Mesothelial cell of epicardium (in vitro differentiated cells): ENCODE data around the gene ZNF446. TPM values are rescaled to one million over a fixed set of nuclear protein-coding genes. Genes with fewer than 3 reads are reported as not detected.

Experiments
- DNase-seq, 2 experiments: peaks; one replicate each; pipeline ENCODE4 v3.0.0; 2021; ENCODE audit warnings: low spot score in 2 of 2; ENCODE audit not compliant: unreplicated experiment in 2 of 2
- H3K27ac Mint-ChIP-seq: 2 replicates; pipeline ENCODE4 v1.8.0; 2021; ENCODE audit warnings: mixed read lengths
- H3K27me3 Mint-ChIP-seq: 2 replicates; pipeline ENCODE4 v1.8.0; 2021; ENCODE audit warnings: low read depth, mixed read lengths
- H3K36me3 Mint-ChIP-seq: 2 replicates; pipeline ENCODE4 v1.8.0; 2021; ENCODE audit warnings: mixed read lengths
- H3K4me1 Mint-ChIP-seq: 2 replicates; pipeline ENCODE4 v1.8.0; 2021; ENCODE audit warnings: mixed read lengths
- H3K4me3 Mint-ChIP-seq: 2 replicates; pipeline ENCODE4 v1.8.0; 2021; ENCODE audit warnings: mild to moderate bottlenecking, moderate library complexity, mixed read lengths
- H3K9me3 Mint-ChIP-seq: 2 replicates; pipeline ENCODE4 v1.8.0; 2021; ENCODE audit warnings: mixed read lengths
- CTCF ChIP-seq: fragments of 200-600 bp; sonication (generic); IDR thresholded peaks from one replicate; pipeline ENCODE4 v1.5.0; 2021; ENCODE audit warnings: antibody characterized with exemption; ENCODE audit not compliant: unreplicated experiment
- total RNA-seq: library from RNA; stranded (reverse); gene quantifications from 3 replicates; pipeline ENCODE4 v1.2.1, GENCODE V29; 2021

The ZNF446 gene
- total RNA-seq, 1 donor from 2014 or later: 18.0 TPM

- Mint-ChIP-seq H3K27ac (no peak overlapping the region), H3K36me3 (peaks cover 14% of the 10 kb centered on the region), H3K4me3 (no peak overlapping the region), H3K9me3 (peaks cover 3% of the 10 kb centered on the region), H3K4me1 (peaks cover 17% of the 10 kb centered on the region), H3K27me3 (peaks cover 5% of the 10 kb centered on the region)
- no peak for DNase-seq
- TF ChIP-seq CTCF: no peak
Observed at GRCh38 chr19:58455306-58455705, 20.8 kb upstream of the ZNF446 start.

GRCh38 chr19:58456111-58456510 is 20.0 kb upstream of the ZNF446 start:
- peaks cover 10% of the 10 kb centered on the region for H3K4me1 Mint-ChIP-seq
- H3K36me3 Mint-ChIP-seq: peaks cover 14% of the 10 kb centered on the region
- TF ChIP-seq CTCF: no peak
- H3K27me3 Mint-ChIP-seq: peaks cover 2% of the 10 kb centered on the region
- no peak for DNase-seq
- H3K9me3 Mint-ChIP-seq: peaks cover 3% of the 10 kb centered on the region
- H3K27ac Mint-ChIP-seq: no peak overlapping the region
- no peak overlapping the region for H3K4me3 Mint-ChIP-seq

- no peak for TF ChIP-seq CTCF
- no peaks in the 10 kb centered on the region for H3K27me3 Mint-ChIP-seq
- no peak for DNase-seq
- H3K27ac Mint-ChIP-seq: no peak overlapping the region
- H3K4me1 Mint-ChIP-seq: no peaks in the 10 kb centered on the region
- H3K36me3 Mint-ChIP-seq: peaks cover 12% of the 10 kb centered on the region
- H3K4me3 Mint-ChIP-seq: no peak overlapping the region
- peaks cover 3% of the 10 kb centered on the region for H3K9me3 Mint-ChIP-seq
Observed at GRCh38 chr19:58460039-58460438, 16.1 kb upstream of the ZNF446 start.

GRCh38 chr19:58466089-58466759 is 9.9 kb upstream of the ZNF446 start:
- Mint-ChIP-seq H3K36me3 (no peaks in the 10 kb centered on the region), H3K27ac (peak overlapping the region; percentile 77), H3K4me1 (peaks cover 18% of the 10 kb centered on the region), H3K4me3 (peak overlapping the region; percentile 75), H3K27me3 (no peaks in the 10 kb centered on the region), H3K9me3 (no peaks in the 10 kb centered on the region)
- DNase-seq: no peak
- no peak for TF ChIP-seq CTCF

GRCh38 chr19:58466760-58467589 is 9.2 kb upstream of the ZNF446 start, which contains the start of gene ZNF324:
Gene ZNF324 (plus strand): TSS chr19:58467080. CDS start chr19:58469186, 2,106 bp downstream.
- H3K36me3 Mint-ChIP-seq: no peaks in the 10 kb centered on the region
- TF ChIP-seq CTCF: no peak
- peak within 1 kb of the TSS; percentile 77 for H3K27ac Mint-ChIP-seq

More at GRCh38 chr19:58466760-58467589, 9.2 kb upstream of the ZNF446 start, which contains the start of gene ZNF324:
- H3K9me3 Mint-ChIP-seq: no peaks in the 10 kb centered on the region
- peak; percentile 98 for DNase-seq
- H3K4me3 Mint-ChIP-seq: peak within 1 kb of the TSS; percentile 75
- H3K27me3 Mint-ChIP-seq: no peaks in the 10 kb centered on the region
- H3K4me1 Mint-ChIP-seq: peaks cover 18% of the 10 kb centered on the region
